ENCODE measurements around the gene TCEA2.

- no peak for TF ChIP-seq EZH2 (IDR thresholded peaks at IDR 0.05; ENCODE audit: low read length, missing control alignments)
- no peak for TF ChIP-seq CTCF (conservative IDR thresholded peaks at IDR 0.05 in 1 of 2, IDR thresholded peaks at IDR 0.05 in 1 of 2; ENCODE audit: low read depth in 1 of 2, low read length in 2 of 2)
Observed at GRCh38 chr20:64074184-64074789, 11.3 kb downstream of the TCEA2 start.

All from fibroblast of lung (primary cell).